Erythroblast (primary cell): ENCODE data around the gene SYT9.

Experiments used
- GATA1 ChIP-seq: IDR thresholded peaks from 2 replicates; pipeline ENCODE4 v1.6.1; 2011; ENCODE audit warnings: low read depth, mild to moderate bottlenecking, control low read depth, low read length, moderate library complexity
- POLR2A ChIP-seq: IDR thresholded peaks from 2 replicates; pipeline ENCODE4 v1.6.1; 2011; ENCODE audit warnings: mild to moderate bottlenecking, low read length

GRCh38 chr11:7437696-7438095 lies 186.0 kb downstream of the SYT9 start:
- TF ChIP-seq POLR2A (no peak), GATA1 (no peak)
